ENCODE measurements around the gene UTF1.
A peak's percentile ranks its signal among the peaks of the same experiment; 100 is the strongest.

UTF1 gene

GRCh38 chr10:133267829-133268228 lies 37.8 kb downstream of the UTF1 start:
- DNase-seq, result no peak

GRCh38 chr10:133268532-133268931 lies 38.5 kb downstream of the UTF1 start:
- no peak for DNase-seq

GRCh38 chr10:133269367-133269766 lies 39.4 kb downstream of the UTF1 start:
- DNase-seq, result no peak

- DNase-seq, result no peak
Observed at GRCh38 chr10:133270204-133270603, 40.2 kb downstream of the UTF1 start.

- no peak for DNase-seq
Observed at GRCh38 chr10:133270773-133271297, 40.8 kb downstream of the UTF1 start.

- DNase-seq, result no peak
Observed at GRCh38 chr10:133271521-133272300, 41.7 kb downstream of the UTF1 start.

- no peak for DNase-seq
Observed at GRCh38 chr10:133272301-133272963, 42.4 kb downstream of the UTF1 start.

GRCh38 chr10:133272964-133273420 lies 43.0 kb downstream of the UTF1 start:
- no peak for DNase-seq

GRCh38 chr10:133273534-133274143 lies 43.6 kb downstream of the UTF1 start:
- DNase-seq, result no peak

- DNase-seq, result no peak
Observed at GRCh38 chr10:133274751-133275683, 45.0 kb downstream of the UTF1 start.

GRCh38 chr10:133275684-133276092 lies 45.7 kb downstream of the UTF1 start:
- DNase-seq, result no peak

- no peak for DNase-seq
Observed at GRCh38 chr10:133276100-133276434, 46.0 kb downstream of the UTF1 start.

- DNase-seq, result peak; percentile 29
Observed at GRCh38 chr10:133276435-133277201, 46.6 kb downstream of the UTF1 start, which contains the start of gene ADAM8. ADAM8 (minus strand) TSS chr10:133276868; CDS start chr10:133276817, 51 bp downstream.

GRCh38 chr10:133277277-133277992 lies 47.4 kb downstream of the UTF1 start:
- no peak for DNase-seq

- no peak for DNase-seq
Observed at GRCh38 chr10:133277993-133278576, 48.1 kb downstream of the UTF1 start.

- DNase-seq, result peak; percentile 10
Observed at GRCh38 chr10:133278577-133279265, 48.7 kb downstream of the UTF1 start.

GRCh38 chr10:133279326-133280226 lies 49.6 kb downstream of the UTF1 start:
- no peak for DNase-seq

- no peak for DNase-seq
Observed at GRCh38 chr10:133280391-133281059, 50.5 kb downstream of the UTF1 start.
